NCI-H146 treated with DMSO at 0.1 percent for 48 hours (cell line): Measurements from ENCODE around the gene KIAA1958.

ENCODE experiments used
- DNase-seq: peaks from one replicate; lab custom pipeline; 2025; ENCODE audit not compliant: unreplicated experiment; lab: John Stamatoyannopoulos, UW

Gene KIAA1958

GRCh38 chr9:112553256-112553826, 66.7 kb downstream of the KIAA1958 start:
- DNase-seq: no peak

DNA sequence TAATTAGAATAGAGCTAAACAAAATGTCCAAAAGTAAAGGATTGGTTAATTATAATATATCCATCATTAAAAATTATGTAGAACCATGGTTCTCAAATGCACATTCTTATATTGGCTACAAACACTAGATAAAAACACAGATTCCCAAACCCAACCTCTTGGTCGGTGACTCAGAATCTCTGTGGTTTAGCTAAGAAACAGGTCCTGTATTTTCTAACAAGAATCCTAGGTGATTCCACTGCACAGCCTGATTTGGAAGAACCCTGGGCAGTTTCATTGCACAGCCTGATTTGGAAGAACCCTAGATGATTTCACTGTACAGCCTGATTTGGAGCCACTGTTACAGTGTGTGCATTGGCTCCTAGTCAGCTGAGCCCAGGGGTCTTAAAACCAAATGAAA, 67.9 kb downstream of the KIAA1958 start:
- no peak for DNase-seq

- no peak for DNase-seq
Measured at GRCh38 chr9:112555101-112555643, 68.5 kb downstream of the KIAA1958 start.

GRCh38 chr9:112555844-112556482, 69.3 kb downstream of the KIAA1958 start:
- no peak for DNase-seq

GRCh38 chr9:112556497-112557442, 70.1 kb downstream of the KIAA1958 start:
- no peak for DNase-seq

GRCh38 chr9:112558476-112558875, 71.8 kb downstream of the KIAA1958 start:
- DNase-seq: no peak

DNA sequence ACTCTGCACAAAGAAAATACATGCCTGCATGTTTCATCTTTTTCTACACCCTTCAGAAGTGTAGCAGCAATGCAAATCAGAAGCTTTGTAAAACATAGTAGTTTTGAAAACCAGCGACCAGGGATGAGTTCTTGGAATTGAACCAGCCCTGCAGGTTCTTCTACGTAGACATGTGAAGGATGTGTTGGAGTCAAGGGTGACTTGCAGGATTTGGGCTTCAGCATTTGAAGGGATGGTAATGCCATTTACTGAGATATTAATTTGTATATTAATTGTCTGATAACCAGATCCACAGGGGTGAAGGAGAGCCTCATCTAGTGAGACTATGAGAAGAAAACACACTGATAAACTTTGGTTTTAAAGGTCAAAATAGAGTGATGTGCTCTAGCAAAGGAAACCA, 72.4 kb downstream of the KIAA1958 start:
- no peak for DNase-seq

DNA sequence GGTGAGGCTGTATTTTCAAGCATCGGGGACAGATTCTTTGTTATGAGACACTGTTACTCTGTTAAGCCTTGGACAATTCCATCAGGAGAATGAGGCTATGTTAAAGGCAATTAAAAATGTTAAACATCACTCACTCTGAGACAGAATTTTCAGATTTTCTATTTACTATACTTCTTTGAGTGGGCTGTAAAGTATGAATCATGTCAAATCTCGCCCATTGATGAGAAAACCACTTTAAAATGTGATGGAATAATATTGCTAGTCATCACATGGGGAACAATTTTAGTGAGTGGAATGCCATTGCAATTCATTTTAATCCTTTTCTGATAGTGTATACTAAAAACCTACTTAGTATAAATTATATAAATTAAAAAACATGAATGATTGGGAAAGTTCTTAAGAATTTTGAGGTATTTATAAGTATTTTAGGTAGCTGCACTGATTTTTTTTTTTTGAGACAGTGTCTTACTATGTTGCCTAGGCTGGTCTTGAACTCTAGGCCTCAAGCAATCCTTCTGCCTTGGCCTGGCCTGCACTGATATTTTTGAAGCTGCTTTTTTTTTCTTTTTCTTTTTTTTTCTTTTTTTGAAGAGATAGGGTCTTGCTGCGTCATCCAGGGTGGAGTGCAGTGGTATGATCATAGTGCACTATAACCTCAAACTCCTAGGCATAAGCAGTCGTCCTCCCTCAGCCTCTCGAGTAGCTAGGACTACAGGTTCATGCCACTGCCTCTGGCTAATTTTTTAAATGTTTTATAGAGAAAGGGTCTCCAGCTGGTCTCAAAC, 73.2 kb downstream of the KIAA1958 start:
- no peak for DNase-seq

GRCh38 chr9:112562235-112562958, 75.8 kb downstream of the KIAA1958 start:
- no peak for DNase-seq

GRCh38 chr9:112569186-112569585, 82.6 kb downstream of the KIAA1958 start:
- no peak for DNase-seq

DNA sequence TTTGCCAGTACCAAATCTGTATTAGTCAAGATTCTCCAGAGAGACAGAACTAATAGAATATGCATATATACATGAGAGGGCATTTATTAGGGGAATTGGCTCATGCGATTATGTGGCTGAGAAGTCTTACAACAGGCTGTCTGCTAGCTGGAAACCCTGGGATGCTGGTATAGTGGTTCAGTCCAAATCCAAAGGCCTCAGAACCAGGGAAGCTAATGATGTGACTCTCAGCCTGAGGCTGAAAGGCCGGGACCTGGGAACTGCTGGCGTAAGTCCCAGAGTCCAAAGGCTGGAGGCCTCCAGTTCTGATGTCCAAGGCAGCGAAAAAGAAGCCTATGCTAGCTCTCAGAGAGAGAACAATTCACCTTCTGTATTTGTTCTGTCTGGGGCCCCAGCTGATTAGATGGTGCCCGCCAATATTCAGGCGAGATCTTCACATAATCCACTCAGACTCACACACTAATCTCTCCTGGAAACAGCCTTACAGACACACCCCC, 84.1 kb downstream of the KIAA1958 start:
- DNase-seq: no peak

DNA sequence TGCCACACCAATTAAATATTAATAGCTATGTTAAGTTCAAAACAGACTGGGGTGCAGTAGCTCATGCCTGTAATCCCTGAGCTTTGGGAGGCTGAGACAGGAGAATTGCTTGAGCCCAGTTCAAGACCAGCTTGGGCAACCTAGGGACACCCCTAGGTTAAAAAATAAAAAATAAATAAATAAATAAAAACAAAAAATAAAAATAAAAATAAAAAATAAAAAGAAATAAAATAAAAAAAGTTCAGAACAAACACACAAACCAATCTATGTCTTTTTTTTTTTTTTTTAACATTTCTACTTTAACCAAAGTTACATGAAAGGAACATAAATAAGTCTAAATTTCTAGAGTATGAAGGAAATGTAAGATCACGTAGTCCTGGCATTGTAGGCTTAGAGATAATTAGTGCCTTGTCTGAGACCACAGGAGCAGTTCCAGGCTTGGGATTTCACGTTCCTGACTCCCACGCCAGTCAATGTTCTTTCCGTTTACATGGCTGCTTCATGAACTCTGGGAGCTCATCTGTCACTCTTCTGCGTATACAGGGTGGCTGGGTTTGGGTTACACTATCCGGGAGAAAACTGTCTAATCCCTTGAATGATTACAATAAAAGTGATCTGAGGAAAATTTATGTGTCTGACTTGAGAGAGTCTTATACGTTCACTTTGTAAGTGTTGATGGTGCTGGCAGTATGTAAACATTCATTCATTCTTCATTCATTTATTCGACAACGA, 85.2 kb downstream of the KIAA1958 start:
- no peak for DNase-seq

GRCh38 chr9:112572416-112572815, 85.8 kb downstream of the KIAA1958 start:
- DNase-seq: no peak

- DNase-seq: no peak
Measured at GRCh38 chr9:112574008-112574407, 87.4 kb downstream of the KIAA1958 start.

DNA sequence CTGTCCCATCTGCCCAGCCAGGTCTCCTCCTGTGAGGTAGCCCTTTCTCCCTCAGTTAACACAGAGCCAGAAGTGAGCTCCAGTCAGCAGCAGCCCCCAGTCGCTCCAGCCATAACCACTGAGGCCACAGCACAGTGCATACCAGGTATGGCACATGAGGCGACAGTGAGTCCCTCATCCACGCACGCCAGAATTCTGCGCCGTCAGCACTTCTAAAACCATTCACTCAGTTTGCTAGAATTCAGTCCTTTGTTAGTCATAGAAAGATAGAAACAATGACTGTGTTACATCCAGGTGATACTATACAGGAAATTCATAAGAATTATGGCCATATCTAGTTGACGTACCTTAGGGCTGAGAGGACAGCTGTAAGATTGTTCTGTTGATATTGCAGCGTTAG, 88.5 kb downstream of the KIAA1958 start:
- DNase-seq: no peak

- no peak for DNase-seq
Measured at GRCh38 chr9:112581469-112582176, 95.0 kb downstream of the KIAA1958 start.

DNA sequence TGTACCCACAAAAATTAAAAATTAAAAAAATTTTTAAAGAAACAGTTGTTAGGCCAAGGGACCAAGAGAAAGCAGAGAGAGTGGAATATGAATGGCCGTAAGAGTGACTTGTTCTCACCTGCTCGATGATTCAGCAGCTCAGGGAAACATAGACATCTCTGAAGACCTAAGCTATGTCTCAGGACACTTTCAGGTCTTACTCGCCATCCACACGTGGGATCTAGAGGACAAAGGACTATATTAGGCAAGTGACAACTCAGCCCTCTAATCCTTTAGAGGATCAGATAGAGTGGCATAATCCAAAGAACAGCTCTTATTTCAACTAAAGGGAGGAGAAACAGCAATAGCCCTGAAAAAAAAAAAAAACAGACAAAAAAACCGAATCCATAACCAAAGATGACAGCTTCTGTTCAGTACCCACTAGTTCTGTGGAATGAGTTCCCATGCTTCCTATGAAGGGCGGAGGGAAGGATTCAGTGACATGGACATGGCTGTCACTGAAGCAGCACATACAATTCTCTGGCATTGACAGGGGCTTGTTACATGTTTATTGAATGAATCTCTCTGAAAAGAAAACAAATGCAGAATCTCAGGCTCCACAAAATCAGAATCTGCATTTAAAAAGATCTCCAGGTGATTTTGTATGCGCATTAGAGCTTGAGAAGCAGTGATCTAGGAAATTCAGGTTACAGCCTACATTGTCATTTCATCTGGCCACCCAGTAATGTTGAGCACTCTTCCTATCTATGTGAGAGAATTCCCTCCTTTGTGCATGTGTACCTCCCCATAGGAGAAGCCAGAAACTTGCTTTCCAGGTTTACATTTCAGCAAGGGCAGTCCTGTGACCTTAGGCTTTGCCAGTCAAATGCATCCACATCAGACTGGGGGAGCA, 96.0 kb downstream of the KIAA1958 start:
- DNase-seq: no peak
